UCSD-AML1 (cell line): ENCODE results near the gene HMMR.
A peak's percentile ranks its signal among the peaks of the same experiment; 100 is the strongest.
"Not testable (repeated sequence)": the region's sequence is repeated elsewhere in the genome, so short reads cannot be mapped to it uniquely, and the experiment has no call there.

Experiments used
- DNase-seq: peaks from one replicate; lab custom pipeline; 2025; ENCODE audit not compliant: unreplicated experiment; lab: John Stamatoyannopoulos, UW

Gene HMMR

GRCh38 chr5:163460562-163461171, at the start of gene HMMR:
Gene HMMR, plus strand, starts transcription at chr5:163460632. Its CDS starts 61 bp downstream, at chr5:163460693.
- DNase-seq: no peak

- DNase-seq: not testable (repeated sequence)
These were observed 44.8 kb upstream of the HMMR start for GRCh38 chr5:163415673-163416072.

- DNase-seq: no peak
These were observed 35.6 kb upstream of the HMMR start for GRCh38 chr5:163424836-163425235.

- peak; percentile 10 for DNase-seq
These were observed 34.3 kb upstream of the HMMR start for GRCh38 chr5:163426128-163426527.

GRCh38 chr5:163432544-163432943, 27.9 kb upstream of the HMMR start:
- DNase-seq: no peak

GRCh38 chr5:163433271-163433670, 27.2 kb upstream of the HMMR start:
- no peak for DNase-seq

GRCh38 chr5:163434401-163434866, 26.0 kb upstream of the HMMR start:
- peak; percentile 10 for DNase-seq

- DNase-seq: no peak
These were observed 23.9 kb upstream of the HMMR start for GRCh38 chr5:163436515-163436914.

- no peak for DNase-seq
These were observed 23.5 kb upstream of the HMMR start for GRCh38 chr5:163437011-163437308.

- DNase-seq: peak; percentile 94
These were observed 22.9 kb upstream of the HMMR start, which contains the start of gene CCNG1 for GRCh38 chr5:163437309-163438182. Gene CCNG1, plus strand, starts transcription at chr5:163437595. Its CDS starts 1,662 bp downstream, at chr5:163439257.

- no peak for DNase-seq
These were observed 21.4 kb upstream of the HMMR start for GRCh38 chr5:163439092-163439425.

GRCh38 chr5:163440954-163441353, 19.5 kb upstream of the HMMR start:
- DNase-seq: no peak

- no peak for DNase-seq
These were observed 15.9 kb upstream of the HMMR start for GRCh38 chr5:163444526-163444925.

GRCh38 chr5:163445345-163445744, 15.1 kb upstream of the HMMR start:
- DNase-seq: no peak

GRCh38 chr5:163447191-163447590, 13.2 kb upstream of the HMMR start:
- no peak for DNase-seq

GRCh38 chr5:163447875-163448274, 12.6 kb upstream of the HMMR start:
- DNase-seq: no peak

GRCh38 chr5:163448491-163448890, 11.9 kb upstream of the HMMR start:
- no peak for DNase-seq

GRCh38 chr5:163451489-163451888, 8.9 kb upstream of the HMMR start:
- no peak for DNase-seq

- no peak for DNase-seq
These were observed 6.7 kb upstream of the HMMR start for GRCh38 chr5:163453705-163454104.

- DNase-seq: not testable (repeated sequence)
These were observed 5.0 kb upstream of the HMMR start for GRCh38 chr5:163455406-163455805.

- no peak for DNase-seq
These were observed 4.3 kb upstream of the HMMR start for GRCh38 chr5:163456029-163456589.

- DNase-seq: no peak
These were observed 3.6 kb upstream of the HMMR start for GRCh38 chr5:163456840-163457239.
